ENCODE data around the gene DNM3. TPM values are rescaled to one million over a fixed set of nuclear protein-coding genes. Genes with fewer than 3 reads are reported as not detected.
A peak's percentile ranks its signal among the peaks of the same experiment; 100 is the strongest.

DNM3 gene
- total and polyA plus RNA-seq, 7 donors: 0.60 to 13.3 (median 3.9) TPM

GRCh38 chr1:172443666-172444453 is 602.6 kb downstream of the DNM3 start, which contains the start of gene PIGC:
Gene PIGC (minus strand): TSS chr1:172444069. CDS start chr1:172442622, 1,447 bp downstream.
- 5 to 7% methylated on average over 43 of the region's 43 CpGs for WGBS, 2 donors
- H3K27me3 ChIP-seq: no peaks in the 10 kb centered on the region
- H3K4me1 ChIP-seq: peaks cover 0 to 26% (median 17%) of the 10 kb centered on the region in 4 donors
- peak within 1 kb of the TSS; percentile 54 to 99 (median 77) for H3K4me3 ChIP-seq
- peak; percentile 95 for DNase-seq
- H3K27ac ChIP-seq: peak within 1 kb of the TSS; percentile 68 to 85 (median 74)
- TF ChIP-seq POLR2A (IDR thresholded peaks at IDR 0.05) (no peak), EP300 (IDR thresholded peaks at IDR 0.05) (no peak), CTCF (IDR thresholded peaks at IDR 0.05) (peak; percentile 62 to 87 (median 81)), POLR2AphosphoS5 (IDR thresholded peaks at IDR 0.05) (peak in 3 of 4 donors; percentile 44 to 55 (median 49))
- peaks cover 0 to 7% (median 0%) of the 10 kb centered on the region in 4 donors for H3K36me3 ChIP-seq
- intact Hi-C loops (cut with DNase I): loop anchor here (1.0 to 5.0 kb wide), 4 partner anchors 44 to 662 kb away; partner anchors contain the start of gene METTL13
- H3K9me3 ChIP-seq: no peaks in the 10 kb centered on the region

GRCh38 chr1:172446547-172446946 is 605.2 kb downstream of the DNM3 start:
- peaks cover 0 to 31% (median 19%) of the 10 kb centered on the region in 4 donors for H3K4me1 ChIP-seq
- TF ChIP-seq EP300 (IDR thresholded peaks at IDR 0.05) (no peak), CTCF (IDR thresholded peaks at IDR 0.05) (no peak), POLR2A (IDR thresholded peaks at IDR 0.05) (no peak)
- H3K9me3 ChIP-seq: no peaks in the 10 kb centered on the region
- intact Hi-C loops (cut with DNase I): no loop called here
- H3K27me3 ChIP-seq: no peaks in the 10 kb centered on the region
- H3K4me3 ChIP-seq: no peak overlapping the region
- H3K27ac ChIP-seq: no peak overlapping the region
- peaks cover 0 to 5% (median 0%) of the 10 kb centered on the region in 4 donors for H3K36me3 ChIP-seq
- WGBS, 2 donors: 87 to 92% methylated on average over 3 of the region's 3 CpGs
- no peak for DNase-seq

- Histone ChIP-seq H3K9me3 (no peaks in the 10 kb centered on the region), H3K36me3 (no peaks in the 10 kb centered on the region), H3K27ac (no peak overlapping the region), H3K27me3 (no peaks in the 10 kb centered on the region), H3K4me1 (peaks cover 0 to 22% (median 12%) of the 10 kb centered on the region in 4 donors), H3K4me3 (no peak overlapping the region)
- 78 to 82% methylated on average over 2 of the region's 2 CpGs for WGBS, 2 donors
- intact Hi-C loops (cut with DNase I): no loop called here
- TF ChIP-seq EP300 (IDR thresholded peaks at IDR 0.05) (no peak), POLR2A (IDR thresholded peaks at IDR 0.05) (no peak), CTCF (IDR thresholded peaks at IDR 0.05) (no peak), POLR2AphosphoS5 (IDR thresholded peaks at IDR 0.05) (no peak)
- no peak for DNase-seq
Measured at GRCh38 chr1:172447641-172448040, 606.3 kb downstream of the DNM3 start.

GRCh38 chr1:172448995-172449584 is 607.8 kb downstream of the DNM3 start:
- TF ChIP-seq POLR2A (IDR thresholded peaks at IDR 0.05) (no peak), CTCF (IDR thresholded peaks at IDR 0.05) (no peak), POLR2AphosphoS5 (IDR thresholded peaks at IDR 0.05) (no peak), EP300 (IDR thresholded peaks at IDR 0.05) (no peak)
- WGBS, 2 donors: 62 to 79% methylated on average over 6 of the region's 6 CpGs
- Histone ChIP-seq H3K4me3 (no peak overlapping the region), H3K36me3 (no peaks in the 10 kb centered on the region), H3K27ac (no peak overlapping the region), H3K27me3 (no peaks in the 10 kb centered on the region), H3K4me1 (peaks cover 0 to 15% (median 5%) of the 10 kb centered on the region in 4 donors), H3K9me3 (no peaks in the 10 kb centered on the region)
- intact Hi-C loops (cut with DNase I): no loop called here
- no peak for DNase-seq
